ENCODE results near the gene TMTC1.

The TMTC1 gene

GRCh38 chr12:29610473-29611170, 173.1 kb downstream of the TMTC1 start:
- no peak for DNase-seq

GRCh38 chr12:29609431-29610215, 174.1 kb downstream of the TMTC1 start:
- DNase-seq, result no peak

GRCh38 chr12:29608581-29608980, 175.2 kb downstream of the TMTC1 start:
- DNase-seq, result no peak

- no peak for DNase-seq
These were observed 184.4 kb downstream of the TMTC1 start for GRCh38 chr12:29599381-29599780.

GRCh38 chr12:29595071-29595755, 188.5 kb downstream of the TMTC1 start:
- no peak for DNase-seq

- no peak for DNase-seq
These were observed 190.7 kb downstream of the TMTC1 start for GRCh38 chr12:29593001-29593400.

- no peak for DNase-seq
These were observed 192.4 kb downstream of the TMTC1 start for GRCh38 chr12:29591140-29592020.

GRCh38 chr12:29589851-29590250, 193.9 kb downstream of the TMTC1 start:
- DNase-seq, result no peak

GRCh38 chr12:29589286-29589820, 194.4 kb downstream of the TMTC1 start:
- DNase-seq, result no peak

- no peak for DNase-seq
These were observed 201.0 kb downstream of the TMTC1 start for GRCh38 chr12:29582677-29583272.

GRCh38 chr12:29582146-29582545, 201.6 kb downstream of the TMTC1 start:
- no peak for DNase-seq

- no peak for DNase-seq
These were observed 202.1 kb downstream of the TMTC1 start for GRCh38 chr12:29581631-29582030.

GRCh38 chr12:29580971-29581370, 202.8 kb downstream of the TMTC1 start:
- DNase-seq, result no peak

GRCh38 chr12:29578731-29579130, 205.0 kb downstream of the TMTC1 start:
- DNase-seq, result no peak

- DNase-seq, result no peak
These were observed 205.7 kb downstream of the TMTC1 start for GRCh38 chr12:29578070-29578469.

- DNase-seq, result no peak
These were observed 209.2 kb downstream of the TMTC1 start for GRCh38 chr12:29574500-29574899.

GRCh38 chr12:29572938-29573337, 210.8 kb downstream of the TMTC1 start:
- no peak for DNase-seq

GRCh38 chr12:29572464-29572863, 211.3 kb downstream of the TMTC1 start:
- DNase-seq, result no peak

- DNase-seq, result no peak
These were observed 214.5 kb downstream of the TMTC1 start for GRCh38 chr12:29569132-29569757.

- DNase-seq, result no peak
These were observed 217.3 kb downstream of the TMTC1 start for GRCh38 chr12:29566441-29566840.

- DNase-seq, result no peak
These were observed 218.0 kb downstream of the TMTC1 start for GRCh38 chr12:29565727-29566126.

- no peak for DNase-seq
These were observed 218.8 kb downstream of the TMTC1 start for GRCh38 chr12:29564925-29565324.

Measured in activated CD4-positive, alpha-beta T cell treated with anti-CD3 and anti-CD28 coated beads, Interleukin-2, Interleukin-6, amounts not matched to agents 100 ng/mL and 50 ng/mL, durations not matched to agents 16 hours and 8 hours (primary cell).